Stimulated activated naive CD8-positive, alpha-beta T cell treated with anti-CD3 and anti-CD28 coated beads, Interleukin-15, amount 100 ng/mL, for 72 hours (primary cell): ENCODE results near the gene FHAD1.

Source experiments
- ATAC-seq: fragments of 150-1000 bp; cut with Tn5 transposase; 2 replicates; pipeline ENCODE4 v1.10.0; 2021; ENCODE audit warnings: mild to moderate bottlenecking, moderate library complexity
- DNase-seq, 2 donors: peaks; one replicate each; pipeline ENCODE4 v3.0.0; 2021 to 2022
- H3K27ac Mint-ChIP-seq, 2 donors: one replicate each; pipeline ENCODE4 v1.8.0; 2022; ENCODE audit warnings: mild to moderate bottlenecking in 2 of 2, mixed read lengths in 2 of 2, moderate library complexity in 2 of 2
- H3K27me3 Mint-ChIP-seq: one replicate; pipeline ENCODE4 v1.8.0; 2022; ENCODE audit warnings: mixed read lengths
- H3K4me1 Mint-ChIP-seq: one replicate; pipeline ENCODE4 v1.8.0; 2022; ENCODE audit warnings: mild to moderate bottlenecking, mixed read lengths
- H3K4me3 Mint-ChIP-seq, 2 donors: one replicate each; pipeline ENCODE4 v1.8.0; 2022; ENCODE audit warnings: mild to moderate bottlenecking in 2 of 2, mixed read lengths in 2 of 2, moderate library complexity in 1 of 2
- H3K9me3 Mint-ChIP-seq, 2 donors: one replicate each; pipeline ENCODE4 v1.8.0; 2022; ENCODE audit warnings: mixed read lengths in 2 of 2

The FHAD1 gene

GRCh38 chr1:15343099-15343498 lies 96.1 kb downstream of the FHAD1 start:
- Mint-ChIP-seq H3K9me3 (no peaks in the 10 kb centered on the region), H3K27me3 (peaks cover 50% of the 10 kb centered on the region), H3K27ac (no peak overlapping the region), H3K4me1 (peaks cover 45% of the 10 kb centered on the region), H3K4me3 (no peak overlapping the region)
- DNase-seq (no peak), ATAC-seq (no peak)

GRCh38 chr1:15343729-15344128 lies 96.7 kb downstream of the FHAD1 start:
- ATAC-seq (no peak), DNase-seq (no peak)
- Mint-ChIP-seq H3K4me3 (no peak overlapping the region), H3K4me1 (peaks cover 45% of the 10 kb centered on the region), H3K27me3 (peaks cover 50% of the 10 kb centered on the region), H3K27ac (no peak overlapping the region), H3K9me3 (no peaks in the 10 kb centered on the region)

GRCh38 chr1:15344380-15344779 lies 97.4 kb downstream of the FHAD1 start:
- ATAC-seq, result no peak
- Mint-ChIP-seq H3K27me3 (peaks cover 56% of the 10 kb centered on the region), H3K4me1 (peaks cover 45% of the 10 kb centered on the region), H3K9me3 (no peaks in the 10 kb centered on the region), H3K27ac (no peak overlapping the region), H3K4me3 (no peak overlapping the region)
- DNase-seq, result no peak

DNA sequence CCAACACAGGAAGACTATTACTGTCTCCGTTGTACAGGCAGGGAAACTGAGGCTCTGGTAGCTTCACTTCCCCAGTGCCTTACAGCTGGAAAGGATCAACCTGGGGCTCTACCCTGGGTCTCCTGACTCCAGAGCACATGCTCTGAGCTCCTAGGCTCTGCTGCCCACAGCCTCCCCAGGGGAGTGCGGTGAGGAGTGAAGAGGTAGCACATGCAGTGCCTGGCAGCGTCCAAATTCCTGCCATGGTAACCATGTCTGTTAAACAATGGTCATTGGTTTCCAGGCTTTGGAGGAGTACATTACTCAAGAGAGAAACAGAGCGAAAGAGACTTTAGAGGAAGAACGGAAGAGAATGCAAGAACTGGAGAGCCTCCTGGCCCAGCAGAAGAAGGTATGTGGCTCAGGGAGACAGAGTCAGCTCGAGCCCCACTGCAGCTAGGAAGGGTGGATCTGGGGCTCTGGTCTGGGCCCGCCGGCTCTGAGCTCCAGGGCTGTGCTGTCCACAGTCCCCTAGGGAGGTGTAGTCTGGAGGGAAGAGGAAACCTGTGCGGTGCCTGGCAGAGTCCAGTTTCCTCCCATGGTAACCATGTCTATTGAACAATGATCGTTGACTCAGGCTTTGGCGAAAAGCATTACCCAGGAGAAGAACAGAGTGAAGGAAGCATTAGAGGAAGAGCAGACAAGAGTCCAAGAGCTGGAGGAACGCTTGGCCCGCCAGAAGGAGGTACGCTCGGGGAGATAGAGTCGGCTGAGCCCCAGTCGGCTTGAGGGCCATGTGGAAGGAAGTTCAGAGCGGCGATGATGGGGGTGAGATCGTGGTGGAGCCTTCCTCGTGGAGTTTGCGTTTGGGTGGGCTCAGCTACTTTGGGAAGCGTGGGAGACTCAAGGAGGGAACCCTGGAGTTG lies 98.0 kb downstream of the FHAD1 start:
- H3K27me3 Mint-ChIP-seq, result peaks cover 63% of the 10 kb centered on the region

DNA sequence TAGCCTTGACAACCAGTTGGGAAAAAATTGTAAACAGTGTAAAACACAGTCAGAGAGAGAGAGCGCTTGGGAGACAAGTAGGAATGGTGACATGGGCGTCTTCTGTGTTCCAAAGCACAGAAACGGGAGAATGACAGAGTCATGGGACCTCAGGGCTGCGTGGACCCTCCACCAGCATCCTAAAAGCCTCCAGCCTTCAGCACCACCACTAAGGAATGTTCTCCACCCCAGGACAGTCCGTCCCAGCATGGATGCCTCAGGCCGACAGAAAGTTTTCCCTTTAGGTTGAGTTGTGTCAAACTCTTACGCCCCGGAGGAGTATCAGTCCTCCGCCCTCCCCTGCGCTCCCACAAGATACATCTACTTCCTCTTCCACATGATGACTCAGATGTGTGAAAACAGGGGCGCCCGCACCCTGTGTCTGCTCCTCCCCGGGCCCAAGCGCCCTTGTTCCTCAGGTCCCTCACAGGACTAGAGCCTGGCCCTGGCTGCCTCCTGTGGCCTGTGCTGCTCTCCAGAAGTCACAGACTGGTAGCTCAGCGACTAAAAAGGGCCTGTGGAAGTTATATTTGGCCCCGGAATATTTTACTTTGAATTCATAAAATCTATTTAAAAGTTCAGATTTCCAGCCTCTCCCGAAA lies 98.8 kb downstream of the FHAD1 start:
- peak overlapping the region in 1 of 2 donors; percentile 88 for H3K27ac Mint-ChIP-seq
- H3K4me1 Mint-ChIP-seq, result peaks cover 50% of the 10 kb centered on the region
- peak overlapping the region in 1 of 2 donors; percentile 59 for H3K4me3 Mint-ChIP-seq
- peaks cover 71% of the 10 kb centered on the region for H3K27me3 Mint-ChIP-seq
- peak; percentile 44 to 46 for DNase-seq
- peak; percentile 92 for ATAC-seq
- no peaks in the 10 kb centered on the region for H3K9me3 Mint-ChIP-seq

More for the DNA sequence above, 98.0 kb downstream of the FHAD1 start:
- H3K4me3 Mint-ChIP-seq, result peak overlapping the region in 1 of 2 donors; percentile 9
- H3K27ac Mint-ChIP-seq, result peak overlapping the region in 1 of 2 donors; percentile 88
- peaks cover 47% of the 10 kb centered on the region for H3K4me1 Mint-ChIP-seq
- DNase-seq (no peak), ATAC-seq (no peak)
- H3K9me3 Mint-ChIP-seq, result no peaks in the 10 kb centered on the region

DNA sequence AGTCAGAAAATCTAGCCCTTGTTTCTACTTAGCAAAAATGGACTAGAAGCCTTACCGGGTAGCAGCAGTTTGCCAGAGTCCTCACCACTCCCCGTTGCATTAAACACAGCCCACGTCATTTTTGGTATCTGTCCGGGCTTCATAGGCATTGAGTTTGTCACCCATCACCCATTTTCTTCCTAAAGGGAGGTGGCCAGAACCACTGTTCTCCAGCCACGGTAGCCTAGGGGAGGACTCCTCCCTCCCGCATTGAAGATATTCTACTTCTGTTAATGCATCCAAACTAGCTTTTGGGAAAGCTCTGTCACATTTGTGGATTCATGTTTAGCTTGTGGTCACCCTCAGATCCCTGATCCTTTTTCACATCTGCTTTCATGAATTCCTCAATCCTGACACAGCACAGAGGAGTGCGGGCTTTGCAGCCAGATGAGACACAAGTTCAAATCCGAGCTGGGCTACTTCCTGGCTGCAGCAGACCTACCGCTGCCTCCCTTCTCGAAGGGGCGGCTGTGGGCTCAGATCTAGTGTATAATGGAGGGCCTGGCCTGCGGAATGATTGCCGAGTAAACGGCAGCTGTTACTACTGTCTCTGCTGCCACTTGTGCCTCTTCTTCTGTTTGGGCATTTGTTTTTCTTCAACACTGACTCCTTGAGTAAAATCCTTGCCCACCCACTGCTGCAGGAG lies 99.5 kb downstream of the FHAD1 start:
- Mint-ChIP-seq H3K4me3 (peak overlapping the region in 1 of 2 donors; percentile 59), H3K27ac (no peak overlapping the region), H3K9me3 (no peaks in the 10 kb centered on the region), H3K27me3 (peaks cover 75% of the 10 kb centered on the region), H3K4me1 (peaks cover 54% of the 10 kb centered on the region)
- ATAC-seq (no peak), DNase-seq (no peak)

DNA sequence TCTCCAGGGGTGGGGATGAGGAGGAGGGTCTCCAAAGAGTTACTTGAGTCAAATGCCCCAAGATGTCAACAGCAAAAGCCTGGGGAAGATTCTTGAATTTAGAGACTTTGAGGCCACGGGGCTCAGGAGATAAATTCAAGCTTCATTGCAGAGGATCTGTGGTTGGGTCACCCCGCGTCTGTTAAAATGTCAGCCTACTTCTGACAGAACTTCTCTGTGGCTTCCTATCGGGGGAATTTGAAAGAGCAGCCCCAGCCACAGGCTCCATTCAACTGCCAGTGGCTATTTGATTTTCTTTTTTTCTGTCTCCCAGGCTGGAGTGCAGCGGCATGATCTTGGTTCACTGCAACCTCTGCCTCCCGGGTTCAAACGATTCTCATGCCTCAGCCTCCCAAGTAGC lies 100.2 kb downstream of the FHAD1 start:
- ATAC-seq, result peak; percentile 64
- peak in 1 of 2 donors; percentile 21 for DNase-seq
- Mint-ChIP-seq H3K27me3 (peaks cover 74% of the 10 kb centered on the region), H3K4me1 (peaks cover 60% of the 10 kb centered on the region), H3K4me3 (peak overlapping the region in 1 of 2 donors; percentile 30), H3K9me3 (peaks cover 0 to 1% of the 10 kb centered on the region in 2 donors), H3K27ac (peak overlapping the region; percentile 15 to 42)

DNA sequence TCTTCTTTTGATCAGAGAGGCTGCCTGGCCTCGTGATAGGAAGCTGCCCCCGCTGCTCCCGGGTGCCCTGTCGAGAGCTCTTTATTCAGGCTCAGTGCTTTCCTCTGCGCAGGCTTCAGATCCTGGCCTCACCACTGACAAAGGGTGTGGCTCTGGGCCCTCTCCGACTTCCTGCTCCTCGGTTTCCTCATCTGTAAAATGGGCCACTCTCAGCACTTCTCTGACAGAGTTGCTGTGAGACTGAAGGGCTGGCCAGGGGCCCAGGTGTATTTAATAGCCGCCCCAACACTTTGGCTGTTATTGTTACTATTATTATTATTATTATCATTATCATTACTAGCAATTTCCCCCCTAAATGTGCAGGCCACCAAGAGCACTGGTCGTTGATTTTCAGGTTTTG lies 101.6 kb downstream of the FHAD1 start:
- Mint-ChIP-seq H3K27ac (no peak overlapping the region), H3K4me3 (no peak overlapping the region), H3K9me3 (peaks cover 0 to 7% of the 10 kb centered on the region in 2 donors), H3K4me1 (peaks cover 63% of the 10 kb centered on the region), H3K27me3 (peaks cover 73% of the 10 kb centered on the region)
- ATAC-seq, result no peak
- no peak for DNase-seq

DNA sequence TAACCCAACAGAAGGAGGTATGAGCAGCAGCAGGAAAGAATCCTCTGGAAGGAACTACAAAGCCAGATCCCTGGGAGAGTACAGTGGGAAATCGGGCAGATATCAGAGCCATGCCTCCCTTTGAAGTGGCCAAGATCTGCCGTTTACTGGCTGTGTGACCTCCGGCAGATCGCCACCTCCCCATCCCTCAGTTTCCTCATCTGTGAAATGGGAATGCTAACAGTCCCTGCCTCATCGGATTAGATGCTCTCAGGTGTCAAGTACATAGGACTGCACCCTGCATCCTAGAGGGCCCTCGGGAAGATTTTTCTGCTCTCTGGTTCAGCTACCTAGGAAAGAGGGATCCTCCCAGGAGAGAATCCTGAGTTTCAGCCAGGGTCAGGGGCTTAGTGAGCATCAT lies 102.1 kb downstream of the FHAD1 start:
- no peak overlapping the region for H3K4me3 Mint-ChIP-seq
- DNase-seq (no peak), ATAC-seq (no peak)
- H3K27ac Mint-ChIP-seq, result no peak overlapping the region
- H3K4me1 Mint-ChIP-seq, result peaks cover 60% of the 10 kb centered on the region
- H3K9me3 Mint-ChIP-seq, result peaks cover 0 to 7% of the 10 kb centered on the region in 2 donors
- H3K27me3 Mint-ChIP-seq, result peaks cover 68% of the 10 kb centered on the region

GRCh38 chr1:15350151-15350550 lies 103.1 kb downstream of the FHAD1 start:
- peaks cover 0 to 7% of the 10 kb centered on the region in 2 donors for H3K9me3 Mint-ChIP-seq
- no peak overlapping the region for H3K4me3 Mint-ChIP-seq
- no peak for DNase-seq
- H3K4me1 Mint-ChIP-seq, result peaks cover 67% of the 10 kb centered on the region
- no peak for ATAC-seq
- peaks cover 62% of the 10 kb centered on the region for H3K27me3 Mint-ChIP-seq
- peak overlapping the region in 1 of 2 donors; percentile 10 for H3K27ac Mint-ChIP-seq

- peaks cover 66% of the 10 kb centered on the region for H3K4me1 Mint-ChIP-seq
- no peak overlapping the region for H3K4me3 Mint-ChIP-seq
- peaks cover 0 to 7% of the 10 kb centered on the region in 2 donors for H3K9me3 Mint-ChIP-seq
- ATAC-seq (no peak), DNase-seq (no peak)
- peaks cover 61% of the 10 kb centered on the region for H3K27me3 Mint-ChIP-seq
- peak overlapping the region in 1 of 2 donors; percentile 10 for H3K27ac Mint-ChIP-seq
Measured at GRCh38 chr1:15350551-15351200, 103.7 kb downstream of the FHAD1 start.

- Mint-ChIP-seq H3K27ac (no peak overlapping the region), H3K4me1 (peaks cover 66% of the 10 kb centered on the region)
Measured at GRCh38 chr1:15351310-15351709, 104.3 kb downstream of the FHAD1 start.

DNA sequence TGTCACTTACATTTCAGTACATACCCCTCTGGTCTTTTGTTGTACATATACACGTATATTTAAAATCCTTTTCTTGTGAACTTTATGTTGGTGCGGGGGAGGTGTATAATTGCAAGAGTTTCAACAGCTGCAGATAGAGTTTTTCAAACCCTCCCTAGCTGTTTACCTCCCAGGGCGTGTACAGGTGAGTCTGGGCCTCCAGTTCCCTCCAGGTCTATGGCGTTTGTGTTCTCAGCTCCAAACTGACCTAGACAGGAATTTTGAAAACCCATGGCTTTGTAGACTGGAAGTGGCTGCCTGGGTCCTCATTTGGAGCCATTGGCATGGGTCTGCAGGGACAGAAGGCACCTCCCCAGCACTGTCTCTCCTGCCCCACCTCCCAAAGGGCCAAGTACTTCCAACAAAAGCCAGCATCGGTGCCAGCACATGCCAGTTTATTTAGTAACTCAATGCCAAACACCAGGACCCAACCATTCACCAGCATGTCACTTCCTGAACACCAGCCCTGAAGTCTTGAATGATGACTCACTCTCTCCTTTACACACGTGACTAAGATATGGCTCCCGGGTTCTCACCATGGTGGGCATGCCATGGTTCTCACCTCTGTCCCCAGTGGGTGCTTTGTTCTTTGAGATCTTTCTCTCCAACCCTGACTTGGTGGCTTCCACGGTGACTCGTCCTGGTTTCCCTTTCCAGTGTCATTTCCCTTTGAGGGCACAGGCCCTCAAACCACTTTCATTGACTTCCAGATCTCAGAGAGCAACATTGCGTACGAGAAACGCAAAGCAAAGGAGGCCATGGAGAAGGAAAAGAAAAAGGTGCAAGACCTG lies 105.3 kb downstream of the FHAD1 start:
- ATAC-seq (peak; percentile 95), DNase-seq (peak; percentile 32 to 65)
- Mint-ChIP-seq H3K9me3 (peaks cover 0 to 7% of the 10 kb centered on the region in 2 donors), H3K27ac (peak overlapping the region in 1 of 2 donors; percentile 79), H3K4me3 (peak overlapping the region in 1 of 2 donors; percentile 67), H3K4me1 (peaks cover 56% of the 10 kb centered on the region), H3K27me3 (peaks cover 54% of the 10 kb centered on the region)

More at GRCh38 chr1:15351310-15351709, 104.3 kb downstream of the FHAD1 start:
- peaks cover 0 to 7% of the 10 kb centered on the region in 2 donors for H3K9me3 Mint-ChIP-seq
- ATAC-seq (no peak), DNase-seq (no peak)
- peaks cover 55% of the 10 kb centered on the region for H3K27me3 Mint-ChIP-seq
- no peak overlapping the region for H3K4me3 Mint-ChIP-seq

DNA sequence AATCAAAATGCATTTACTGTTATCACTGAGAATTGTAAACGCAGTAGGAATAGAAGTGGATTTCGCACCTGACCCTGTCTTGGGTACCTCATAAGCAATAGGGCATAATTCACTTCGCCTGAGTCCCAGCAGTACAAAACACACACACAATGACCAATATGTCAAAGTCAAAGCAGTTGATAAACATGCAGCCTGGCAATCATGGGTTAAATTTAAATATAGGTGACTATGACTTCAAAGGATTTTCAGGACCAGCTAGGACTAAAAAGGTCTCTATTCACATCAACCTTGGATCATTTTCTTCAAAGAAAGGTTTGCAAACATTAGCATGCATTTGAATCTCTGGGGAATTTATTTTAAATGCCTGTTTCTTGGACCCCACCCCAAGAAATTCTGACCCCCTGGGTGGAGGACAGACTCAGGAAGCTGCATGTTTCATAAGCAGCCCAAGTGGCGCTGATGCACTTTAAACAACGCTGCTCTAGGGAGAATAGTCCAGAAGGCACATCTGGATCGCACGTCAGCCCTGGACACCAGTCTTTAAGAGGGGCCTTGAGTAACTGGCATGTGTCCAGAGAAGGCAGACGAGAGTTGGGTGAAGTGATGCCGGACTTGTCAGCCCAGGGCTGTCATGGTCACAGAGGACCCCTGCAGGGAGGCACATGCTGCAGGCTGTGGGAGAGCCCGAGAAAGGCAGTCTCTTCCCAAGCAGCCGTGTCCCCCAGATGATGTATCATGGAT lies 107.0 kb downstream of the FHAD1 start:
- Mint-ChIP-seq H3K27me3 (peaks cover 54% of the 10 kb centered on the region), H3K9me3 (peaks cover 0 to 7% of the 10 kb centered on the region in 2 donors), H3K4me3 (no peak overlapping the region), H3K27ac (no peak overlapping the region), H3K4me1 (peaks cover 49% of the 10 kb centered on the region)
- ATAC-seq (no peak), DNase-seq (no peak)
